MM.1S (cell line): ENCODE results near the gene USP11.

Experiments
- DNase-seq: peaks from one replicate; pipeline ENCODE4 v3.0.0-alpha.2; 2015
- H2AFZ ChIP-seq: fragments of 300-600 bp; sonication (generic); 2 replicates; pipeline ENCODE4 v1.6.0; 2016; ENCODE audit warnings: antibody characterized with exemption, low read length
- H3F3A ChIP-seq: fragments of 300-600 bp; sonication (generic); 2 replicates; pipeline ENCODE4 v1.6.1; 2016; ENCODE audit warnings: mild to moderate bottlenecking, antibody characterized with exemption, low read length, moderate library complexity, mixed read lengths; ENCODE audit not compliant: insufficient read depth
- H3K27ac ChIP-seq: fragments of 300-600 bp; sonication (generic); 2 replicates; pipeline ENCODE4 v1.5.1; 2016; ENCODE audit warnings: mild to moderate bottlenecking, low read length
- H3K27me3 ChIP-seq: fragments of 300-600 bp; sonication (generic); replicated peaks from 2 replicates; pipeline ENCODE4 v1.6.0; 2016; ENCODE audit warnings: low read length; ENCODE audit not compliant: insufficient read depth
- H3K36me3 ChIP-seq: fragments of 300-600 bp; sonication (generic); replicated peaks from 2 replicates; pipeline ENCODE4 v1.6.1; 2016; ENCODE audit warnings: mild to moderate bottlenecking, low read length, mixed read lengths; ENCODE audit not compliant: insufficient read depth
- H3K4me1 ChIP-seq: fragments of 300-600 bp; sonication (generic); 2 replicates; pipeline ENCODE4 v1.6.1; 2016; ENCODE audit warnings: low read length, mixed read lengths
- H3K4me2 ChIP-seq: fragments of 300-600 bp; sonication (generic); 2 replicates; pipeline ENCODE4 v1.6.0; 2016; ENCODE audit warnings: low read depth, low read length
- H3K4me3 ChIP-seq: fragments of 300-600 bp; sonication (generic); 2 replicates; pipeline ENCODE4 v1.5.1; 2016; ENCODE audit warnings: low read length, mixed read lengths
- H3K79me2 ChIP-seq: fragments of 300-600 bp; sonication (generic); 2 replicates; pipeline ENCODE4 v1.6.1; 2016; ENCODE audit warnings: mixed run types, low read length, mixed read lengths
- H3K9ac ChIP-seq: fragments of 300-600 bp; sonication (generic); 2 replicates; pipeline ENCODE4 v1.6.1; 2016; ENCODE audit warnings: low read length, mixed read lengths
- H3K9me2 ChIP-seq: fragments of 300-600 bp; sonication (generic); replicated peaks from 2 replicates; pipeline ENCODE4 v1.6.1; 2016; ENCODE audit warnings: mild to moderate bottlenecking, low read length, mixed read lengths; ENCODE audit not compliant: insufficient read depth
- H3K9me3 ChIP-seq: fragments of 300-600 bp; sonication (generic); replicated peaks from 2 replicates; pipeline ENCODE4 v1.6.1; 2016; ENCODE audit warnings: mild to moderate bottlenecking, low read length, mixed read lengths; ENCODE audit not compliant: insufficient read depth
- H4K20me1 ChIP-seq: fragments of 300-600 bp; sonication (generic); 2 replicates; pipeline ENCODE4 v1.6.1; 2016; ENCODE audit warnings: mild to moderate bottlenecking, low read length, moderate library complexity, mixed read lengths; ENCODE audit not compliant: insufficient read depth
- EZH2 ChIP-seq: fragments of 300-600 bp; sonication (generic); optimal IDR thresholded peaks from 2 replicates; pipeline ENCODE3; 2017; ENCODE audit warnings: low read depth, mild to moderate bottlenecking, antibody characterized with exemption, low read length, mixed read lengths
- EZH2phosphoT487 ChIP-seq: fragments of 300-600 bp; sonication (generic); IDR thresholded peaks from 2 replicates; pipeline ENCODE4 v1.6.1; 2018; ENCODE audit warnings: antibody characterized with exemption, low read length
- TF ChIP-seq, protein P1 (sequence below): fragments of 300-600 bp; sonication (generic); IDR thresholded peaks from 2 replicates; pipeline ENCODE4 v1.5.1; 2016; ENCODE audit warnings: antibody characterized with exemption, low read length, mixed read lengths

Gene USP11

DNA sequence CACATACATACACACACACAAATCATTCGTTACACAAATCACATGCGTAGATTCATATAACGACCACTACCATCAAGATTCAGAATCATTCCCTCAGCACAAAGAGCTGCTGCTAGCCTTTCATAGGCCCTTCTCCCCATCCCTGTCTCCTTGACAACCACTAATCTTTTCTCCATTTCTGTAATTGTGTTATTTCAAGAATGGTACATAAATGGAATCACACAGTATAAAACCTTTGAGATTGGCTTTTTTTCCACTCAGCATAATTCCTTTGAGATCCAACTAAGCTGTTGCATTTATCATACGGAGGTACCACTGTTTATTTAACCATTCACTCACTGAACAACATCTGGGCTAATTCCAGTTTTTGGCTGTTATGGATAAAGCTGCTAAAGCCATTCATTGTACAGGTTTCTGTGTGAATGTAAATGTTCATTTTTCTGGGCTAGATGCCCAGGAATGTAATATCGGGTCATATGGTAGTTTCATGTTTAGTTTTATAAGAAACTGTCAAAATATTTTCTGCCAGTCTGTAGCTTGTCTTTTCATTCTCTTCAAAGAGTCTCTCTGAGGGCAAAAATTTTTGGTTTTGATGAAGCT is 64.1 kb downstream of the USP11 start:
- no peak overlapping the region for H3K9ac ChIP-seq
- no peak for DNase-seq

DNA sequence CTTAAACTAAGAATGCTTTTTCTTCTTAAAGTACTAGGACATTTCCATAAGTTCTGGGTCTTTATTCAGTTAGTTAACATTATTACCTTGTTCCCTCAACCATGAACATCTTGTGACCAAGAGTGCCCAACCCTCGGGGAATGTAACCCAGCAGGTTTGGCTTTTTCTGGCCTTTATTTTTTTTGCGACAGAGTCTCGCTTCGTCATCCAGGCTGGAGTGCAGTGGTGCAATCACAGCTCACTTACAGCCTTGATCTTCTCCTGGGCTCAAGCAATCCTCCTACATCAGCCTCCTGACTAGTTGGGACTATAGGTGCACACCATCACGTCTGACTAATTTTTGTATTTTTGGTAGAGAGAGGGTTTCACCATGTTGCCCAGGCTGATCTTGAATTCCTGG is 65.1 kb downstream of the USP11 start:
- Histone ChIP-seq H3K9ac (no peak overlapping the region), H3K9me2 (no peaks in the 10 kb centered on the region), H2AFZ (no peak overlapping the region), H4K20me1 (no peaks in the 10 kb centered on the region), H3K79me2 (no peaks in the 10 kb centered on the region), H3K27me3 (no peaks in the 10 kb centered on the region), H3K4me2 (no peak overlapping the region), H3K4me3 (no peak overlapping the region), H3K9me3 (no peaks in the 10 kb centered on the region), H3K4me1 (no peaks in the 10 kb centered on the region), H3K36me3 (no peaks in the 10 kb centered on the region), H3K27ac (no peak overlapping the region), H3F3A (no peaks in the 10 kb centered on the region)
- no peak for DNase-seq
- TF ChIP-seq, protein P1, sequence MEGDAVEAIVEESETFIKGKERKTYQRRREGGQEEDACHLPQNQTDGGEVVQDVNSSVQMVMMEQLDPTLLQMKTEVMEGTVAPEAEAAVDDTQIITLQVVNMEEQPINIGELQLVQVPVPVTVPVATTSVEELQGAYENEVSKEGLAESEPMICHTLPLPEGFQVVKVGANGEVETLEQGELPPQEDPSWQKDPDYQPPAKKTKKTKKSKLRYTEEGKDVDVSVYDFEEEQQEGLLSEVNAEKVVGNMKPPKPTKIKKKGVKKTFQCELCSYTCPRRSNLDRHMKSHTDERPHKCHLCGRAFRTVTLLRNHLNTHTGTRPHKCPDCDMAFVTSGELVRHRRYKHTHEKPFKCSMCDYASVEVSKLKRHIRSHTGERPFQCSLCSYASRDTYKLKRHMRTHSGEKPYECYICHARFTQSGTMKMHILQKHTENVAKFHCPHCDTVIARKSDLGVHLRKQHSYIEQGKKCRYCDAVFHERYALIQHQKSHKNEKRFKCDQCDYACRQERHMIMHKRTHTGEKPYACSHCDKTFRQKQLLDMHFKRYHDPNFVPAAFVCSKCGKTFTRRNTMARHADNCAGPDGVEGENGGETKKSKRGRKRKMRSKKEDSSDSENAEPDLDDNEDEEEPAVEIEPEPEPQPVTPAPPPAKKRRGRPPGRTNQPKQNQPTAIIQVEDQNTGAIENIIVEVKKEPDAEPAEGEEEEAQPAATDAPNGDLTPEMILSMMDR, result no peak
- TF ChIP-seq EZH2phosphoT487 (no peak), EZH2 (no peak)

More for the DNA sequence above, 64.1 kb downstream of the USP11 start:
- Histone ChIP-seq H3K4me3 (no peak overlapping the region), H3K9me2 (no peaks in the 10 kb centered on the region), H3F3A (no peaks in the 10 kb centered on the region), H2AFZ (no peak overlapping the region), H3K4me2 (no peak overlapping the region), H3K9me3 (no peaks in the 10 kb centered on the region), H3K27ac (no peak overlapping the region), H3K36me3 (no peaks in the 10 kb centered on the region), H3K4me1 (no peaks in the 10 kb centered on the region), H3K27me3 (no peaks in the 10 kb centered on the region), H3K79me2 (no peaks in the 10 kb centered on the region), H4K20me1 (no peaks in the 10 kb centered on the region)
- no peak for TF ChIP-seq EZH2phosphoT487
- TF ChIP-seq EZH2, result no peak
- TF ChIP-seq, protein P1, result no peak
